ENCODE results near the gene COL6A1. TPM values are rescaled to one million over a fixed set of nuclear protein-coding genes. Genes with fewer than 3 reads are reported as not detected.

Gene COL6A1
- total RNA-seq = 41.6 TPM

GRCh38 chr21:45981151-45982091 is at the start of gene COL6A1:
TSS of gene COL6A1 (plus strand) at chr21:45981770. CDS start at chr21:45981851, 81 bp downstream.
- DNase-seq (ENCODE audit: low spot score in 2 of 2) = peak; percentile 75 to 85
- FAIRE-seq = no peak

- FAIRE-seq = no peak
- no peak for DNase-seq (ENCODE audit: low spot score in 2 of 2)
Observed at GRCh38 chr21:45932922-45933502, 48.6 kb upstream of the COL6A1 start.

DNA sequence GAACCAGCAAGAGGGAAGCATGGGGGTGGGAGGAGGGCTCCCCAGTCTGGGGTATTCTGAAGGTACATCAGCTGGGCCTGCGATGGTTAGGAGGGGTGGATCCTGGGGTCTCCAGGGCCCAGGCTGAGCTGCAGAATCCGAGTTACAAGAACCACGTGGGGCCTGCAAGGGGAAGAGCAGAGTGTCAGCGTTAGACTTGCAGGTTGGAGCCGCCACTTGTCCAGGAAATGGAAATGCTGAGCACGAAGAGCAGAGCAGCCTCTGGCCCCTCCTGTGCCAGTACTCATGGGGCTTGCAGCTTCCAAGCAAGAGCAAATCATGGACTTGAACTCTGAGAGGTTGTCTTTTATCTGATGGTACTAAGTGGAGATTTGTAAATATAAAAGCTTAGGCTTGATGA is 47.5 kb upstream of the COL6A1 start:
- no peak for FAIRE-seq
- no peak for DNase-seq (ENCODE audit: low spot score in 2 of 2)

GRCh38 chr21:45934554-45934953 is 47.0 kb upstream of the COL6A1 start:
- DNase-seq (ENCODE audit: low spot score in 2 of 2) (no peak), FAIRE-seq (no peak)

DNA sequence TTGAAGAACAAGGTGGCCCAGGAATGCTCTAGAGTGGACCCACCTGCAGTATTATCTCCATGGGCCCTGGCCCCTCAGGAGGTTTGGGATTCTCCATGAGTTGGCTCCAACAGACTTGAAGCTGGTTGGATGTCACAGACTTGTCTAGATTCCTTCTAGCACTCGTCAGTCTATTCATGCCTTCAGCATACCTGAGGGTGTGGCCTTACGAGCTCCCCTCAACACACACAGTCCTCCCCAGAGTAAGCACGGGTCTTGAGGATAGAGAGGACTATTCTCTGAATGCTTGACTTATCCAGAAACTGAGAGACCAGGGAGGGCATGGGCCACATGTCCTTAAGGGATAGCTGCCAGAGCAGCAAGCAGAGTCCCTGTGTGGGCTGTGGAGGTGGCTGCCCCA is 45.9 kb upstream of the COL6A1 start:
- FAIRE-seq (no peak), DNase-seq (ENCODE audit: low spot score in 2 of 2) (no peak)

DNA sequence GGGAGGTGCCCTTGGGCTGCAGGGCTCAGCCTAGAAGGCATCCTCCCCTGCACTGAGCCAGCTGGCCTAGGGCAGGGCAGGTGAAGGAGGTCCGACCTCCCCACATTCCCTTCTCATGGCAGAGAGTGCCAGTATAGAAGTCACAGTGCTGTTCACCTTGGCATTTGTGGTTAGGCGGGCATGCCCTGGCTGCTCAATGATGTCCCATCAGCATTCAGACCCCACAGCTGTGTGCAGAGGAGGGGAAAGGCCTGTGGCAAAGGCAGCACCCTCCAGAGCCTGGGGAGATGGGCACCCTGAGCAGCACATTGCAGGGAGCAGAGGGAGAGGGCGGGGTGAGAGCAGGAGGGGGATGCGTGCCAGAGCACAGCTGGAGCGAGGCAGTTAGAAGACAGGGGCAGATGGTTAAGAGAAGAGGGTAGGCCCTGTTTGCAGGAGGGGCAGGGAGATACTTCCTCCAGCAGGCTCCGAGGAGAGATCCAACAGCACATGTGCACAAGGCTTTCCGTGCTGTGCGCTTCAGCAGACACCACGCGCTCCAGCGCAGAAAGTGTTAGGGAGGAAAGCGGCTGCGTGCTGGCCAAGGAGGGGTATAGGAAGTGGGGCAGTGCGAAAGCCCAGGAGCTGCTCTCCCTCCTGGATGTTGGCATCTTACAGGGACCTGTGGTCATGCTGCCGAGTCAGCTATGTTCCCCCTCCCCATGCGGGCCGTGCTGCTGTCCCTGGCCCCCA is 43.7 kb upstream of the COL6A1 start:
- DNase-seq (ENCODE audit: low spot score in 2 of 2) (no peak), FAIRE-seq (no peak)

- no peak for DNase-seq (ENCODE audit: low spot score in 2 of 2)
- FAIRE-seq = no peak
Observed at GRCh38 chr21:45938453-45938755, 43.2 kb upstream of the COL6A1 start.

DNA sequence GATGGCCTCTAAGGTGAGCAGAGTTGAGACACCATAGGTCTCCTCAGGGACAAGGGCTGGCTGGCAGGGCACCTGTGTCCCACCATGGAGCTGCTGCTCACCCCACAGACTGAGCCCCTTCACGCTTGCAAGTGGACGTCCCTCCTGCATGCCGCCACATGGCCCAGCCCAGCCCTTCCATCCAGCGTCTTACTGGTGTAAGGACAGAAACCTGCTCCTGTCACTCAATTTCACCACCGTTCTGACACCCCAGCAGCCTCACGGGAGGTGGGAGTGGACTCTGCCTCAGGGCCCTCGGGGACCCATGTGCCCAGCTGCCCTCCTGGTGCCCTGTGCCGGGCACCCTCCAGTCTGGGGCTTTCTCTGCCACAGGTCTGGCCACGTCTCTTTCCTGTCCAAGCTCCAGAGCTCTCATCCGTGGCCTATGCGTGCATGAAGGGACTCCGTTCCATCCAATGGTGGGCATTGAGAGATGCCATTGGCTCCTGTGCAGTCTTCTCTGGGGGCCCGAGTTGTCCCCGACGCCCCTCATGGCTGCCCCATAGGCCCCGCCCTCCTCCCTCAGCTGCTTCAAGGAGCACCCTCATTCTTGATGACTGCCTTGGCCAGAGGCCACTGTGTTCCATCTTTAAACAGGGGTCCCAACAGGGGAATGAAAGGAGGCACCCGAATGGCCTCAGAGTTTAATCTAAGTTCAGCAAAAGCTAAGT is 42.6 kb upstream of the COL6A1 start:
- DNase-seq (ENCODE audit: low spot score in 2 of 2) = no peak
- FAIRE-seq = no peak

GRCh38 chr21:45939521-45940045 is 42.0 kb upstream of the COL6A1 start:
- DNase-seq (ENCODE audit: low spot score in 2 of 2) (no peak), FAIRE-seq (no peak)

DNA sequence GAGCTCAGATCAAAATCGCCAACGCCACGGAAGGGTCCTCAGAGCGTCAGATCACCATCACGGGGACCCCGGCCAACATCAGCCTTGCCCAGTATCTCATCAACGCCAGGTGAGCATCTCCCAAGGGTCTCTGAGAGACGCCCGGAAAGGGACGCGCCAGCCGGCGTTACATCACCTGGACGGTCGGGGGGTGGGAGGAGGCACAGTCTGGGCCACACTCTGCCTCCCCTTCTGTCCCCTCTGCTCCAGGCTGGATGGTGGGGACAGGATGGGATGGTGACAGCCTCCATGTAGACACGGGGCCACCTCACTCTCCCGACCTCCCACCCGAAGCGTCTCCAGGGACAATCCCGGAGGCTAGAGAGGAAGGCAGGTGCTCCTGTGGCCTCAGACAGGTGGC is 41.5 kb upstream of the COL6A1 start:
- FAIRE-seq = no peak
- no peak for DNase-seq (ENCODE audit: low spot score in 2 of 2)

GRCh38 chr21:45940621-45941337 is 40.8 kb upstream of the COL6A1 start:
- DNase-seq (ENCODE audit: low spot score in 2 of 2) (no peak), FAIRE-seq (no peak)

DNA sequence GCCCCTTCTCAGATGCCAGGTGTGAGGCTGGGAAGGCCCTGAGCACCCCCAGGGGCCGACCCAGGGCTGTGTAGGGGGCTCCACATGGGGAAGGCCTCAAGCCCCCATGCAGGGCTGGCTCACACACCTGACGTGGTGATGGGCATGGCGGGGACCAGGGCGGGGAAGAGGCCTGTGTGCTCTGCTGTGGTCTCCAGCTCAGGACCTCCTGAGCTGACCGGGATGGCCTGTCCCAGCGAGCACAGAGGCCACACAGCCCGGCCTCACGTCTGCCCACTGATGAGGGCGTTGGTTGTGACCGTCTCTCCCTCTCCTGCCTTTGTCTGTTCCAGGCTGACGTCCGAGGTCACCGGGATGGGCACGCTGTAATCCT is 40.2 kb upstream of the COL6A1 start:
- FAIRE-seq (no peak), DNase-seq (ENCODE audit: low spot score in 2 of 2) (no peak)

- FAIRE-seq (no peak), DNase-seq (ENCODE audit: low spot score in 2 of 2) (no peak)
Observed at GRCh38 chr21:45941717-45942546, 39.6 kb upstream of the COL6A1 start.

DNA sequence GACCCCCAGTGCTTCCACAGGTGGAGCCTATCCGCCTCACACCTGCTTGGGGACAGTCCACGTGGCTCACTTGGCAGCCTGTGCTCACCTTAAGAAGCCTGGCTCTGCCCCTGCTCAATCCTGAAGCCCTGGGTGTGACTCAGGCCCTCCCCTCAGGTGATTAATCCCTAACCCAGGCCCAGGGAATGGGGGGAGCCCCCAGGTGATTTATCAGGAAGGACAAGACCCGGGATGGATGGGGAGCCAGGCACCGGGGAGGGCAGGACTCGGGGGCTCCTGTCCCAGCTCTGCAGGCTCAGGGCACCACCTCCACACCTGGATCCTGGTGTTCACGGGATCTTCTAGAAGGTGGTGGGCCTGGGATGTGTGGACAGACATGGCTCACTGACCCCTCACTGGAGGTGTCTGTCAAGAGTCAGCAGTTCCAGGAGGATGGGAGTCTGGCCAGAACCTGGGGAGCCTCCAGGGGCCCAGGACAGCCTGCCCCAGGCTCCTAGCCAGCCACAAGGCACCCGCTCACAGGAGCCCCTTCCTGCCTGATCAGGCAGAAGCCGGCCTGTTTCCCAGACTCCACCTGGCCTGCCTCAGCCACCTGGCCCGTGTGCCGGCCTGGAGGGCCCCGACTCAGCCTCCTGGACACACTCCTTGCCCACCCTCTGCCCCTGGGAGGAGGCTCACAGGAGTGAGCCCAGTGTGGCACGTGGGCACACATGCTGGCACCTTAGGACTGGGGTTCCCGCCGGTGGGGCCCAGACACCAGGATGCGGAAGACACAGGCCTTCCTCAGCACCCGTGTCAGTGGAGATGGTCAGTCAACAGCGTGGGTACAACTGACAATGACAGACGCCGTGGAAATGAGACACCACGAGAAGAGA is 38.6 kb upstream of the COL6A1 start:
- FAIRE-seq (no peak), DNase-seq (ENCODE audit: low spot score in 2 of 2) (no peak)

DNA sequence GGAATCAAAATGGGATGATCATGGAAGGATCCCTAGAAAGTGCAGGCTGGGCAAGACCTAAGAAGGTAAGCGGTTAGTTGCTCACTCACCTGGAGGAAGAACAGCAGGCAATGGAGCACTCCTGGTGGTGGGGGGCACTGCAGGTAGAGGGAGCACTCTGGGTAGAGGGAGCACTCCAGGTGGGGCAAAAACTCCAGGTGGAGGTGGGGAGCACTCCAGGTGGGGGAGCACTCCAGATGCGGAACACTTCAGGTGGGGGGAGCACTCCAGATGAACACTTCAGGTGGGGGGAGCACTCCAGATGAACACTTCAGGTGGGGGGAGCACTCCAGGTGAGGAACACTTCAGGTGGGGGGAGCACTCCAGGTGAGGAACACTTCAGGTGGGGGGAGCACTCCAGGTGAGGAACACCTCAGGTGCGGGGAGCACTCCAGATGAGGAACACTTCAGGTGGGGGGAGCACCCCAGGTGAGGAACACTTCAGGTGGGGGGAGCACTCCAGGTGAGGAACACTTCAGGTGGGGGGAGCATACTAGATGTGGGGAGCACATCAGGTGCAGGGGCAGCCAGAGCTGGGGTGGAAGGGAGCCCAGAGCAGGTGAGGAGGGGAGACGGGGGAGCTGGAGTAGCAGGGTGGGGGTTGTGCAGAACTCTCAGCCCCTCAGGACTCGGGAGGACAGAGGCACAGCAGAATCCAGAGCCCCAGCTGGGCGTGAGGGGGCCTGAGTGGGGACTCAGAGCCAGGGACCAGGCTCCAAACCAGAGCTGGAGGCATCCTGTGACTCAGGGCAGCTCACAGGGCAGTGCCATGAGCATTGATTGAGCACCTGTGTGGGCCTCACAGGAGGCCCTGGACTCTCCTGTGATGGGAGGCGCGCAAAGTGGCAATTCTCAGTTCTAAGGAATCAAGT is 37.7 kb upstream of the COL6A1 start:
- no peak for FAIRE-seq
- DNase-seq (ENCODE audit: low spot score in 2 of 2) = no peak

- DNase-seq (ENCODE audit: low spot score in 2 of 2) (no peak), FAIRE-seq (no peak)
Observed at GRCh38 chr21:45944601-45945000, 37.0 kb upstream of the COL6A1 start.
